Limb (tissue), 2 donors: ENCODE measurements around the gene GFPT1.
A peak's percentile ranks its signal among the peaks of the same experiment; 100 is the strongest.
"Not testable (repeated sequence)": the region's sequence is repeated elsewhere in the genome, so short reads cannot be mapped to it uniquely, and the experiment has no call there.

Source experiments
- DNase-seq, 2 donors: peaks; one replicate each; pipeline ENCODE4 v3.0.0-alpha.2; 2016; ENCODE audit errors: extremely low spot score in 2 of 2

Gene GFPT1

DNA sequence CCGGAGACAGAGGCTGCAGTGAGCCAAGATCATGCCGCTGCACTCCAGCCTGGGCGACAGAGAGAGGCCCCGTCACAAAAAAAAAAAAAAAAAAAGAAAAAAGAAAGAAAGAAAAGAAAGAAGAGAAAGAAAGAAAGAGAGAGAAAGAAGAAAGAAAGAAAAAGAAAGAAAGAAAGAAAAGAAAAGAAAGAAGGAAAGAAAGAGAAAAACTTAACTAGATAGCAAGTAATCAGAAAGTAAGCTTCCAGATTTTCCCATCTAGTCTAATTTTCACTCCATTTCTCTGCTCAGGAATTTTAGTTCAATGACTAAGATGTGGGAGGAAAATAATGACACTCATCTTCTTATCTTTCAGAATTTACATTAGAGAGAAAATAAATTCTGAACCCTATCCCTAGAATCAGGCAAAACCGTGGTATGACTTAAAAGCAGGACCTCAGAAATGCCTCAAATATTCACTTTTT is 2.4 kb downstream of the GFPT1 start:
- DNase-seq, result no peak

DNA sequence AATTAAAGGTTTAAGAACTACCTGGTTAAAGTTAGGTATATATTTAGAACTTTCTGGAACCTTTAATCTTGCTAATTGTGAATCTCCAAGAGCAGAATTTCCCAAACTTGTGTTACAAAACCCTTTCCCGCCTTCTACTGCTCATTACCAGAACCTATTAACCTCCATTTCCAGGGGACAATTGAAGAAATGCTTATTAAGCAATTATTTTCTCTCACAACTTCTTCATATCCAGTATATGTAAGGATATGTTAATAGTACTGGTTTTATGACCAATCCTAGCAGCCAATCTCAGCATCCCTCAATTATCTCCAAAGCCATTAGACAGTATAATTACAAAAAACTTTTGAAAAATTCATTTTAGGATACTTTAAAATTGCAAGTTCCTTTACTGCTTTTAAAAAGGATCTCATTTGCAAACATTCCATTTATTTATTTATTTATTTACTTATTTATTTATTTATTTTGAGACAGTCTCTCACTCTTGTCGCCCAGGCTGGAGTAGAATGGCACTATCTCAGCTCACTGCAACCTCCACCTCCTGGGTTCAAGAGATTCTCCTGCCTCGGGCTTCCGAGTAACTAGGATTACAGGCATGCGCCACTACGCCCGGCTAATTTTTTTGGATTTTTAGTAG is 3.7 kb downstream of the GFPT1 start:
- no peak for DNase-seq

DNA sequence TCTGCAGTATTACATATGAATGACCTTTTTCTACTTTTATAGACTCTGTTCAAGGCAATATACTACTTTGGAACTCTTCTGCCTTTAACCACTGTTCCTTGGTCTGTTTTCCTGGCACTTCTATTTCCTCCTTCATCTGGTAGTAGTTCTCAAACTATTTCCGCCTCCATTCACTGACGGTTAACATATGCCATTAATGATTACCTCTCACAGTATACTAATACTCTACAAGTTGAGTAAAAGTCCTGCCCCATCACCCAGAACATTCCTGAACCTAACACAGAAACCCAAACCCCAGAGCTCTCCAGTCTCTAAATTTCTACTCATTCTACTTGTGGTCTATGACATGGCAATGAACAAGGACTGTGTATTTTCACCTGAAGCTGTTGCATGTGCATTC is 4.5 kb downstream of the GFPT1 start:
- DNase-seq, result no peak

DNA sequence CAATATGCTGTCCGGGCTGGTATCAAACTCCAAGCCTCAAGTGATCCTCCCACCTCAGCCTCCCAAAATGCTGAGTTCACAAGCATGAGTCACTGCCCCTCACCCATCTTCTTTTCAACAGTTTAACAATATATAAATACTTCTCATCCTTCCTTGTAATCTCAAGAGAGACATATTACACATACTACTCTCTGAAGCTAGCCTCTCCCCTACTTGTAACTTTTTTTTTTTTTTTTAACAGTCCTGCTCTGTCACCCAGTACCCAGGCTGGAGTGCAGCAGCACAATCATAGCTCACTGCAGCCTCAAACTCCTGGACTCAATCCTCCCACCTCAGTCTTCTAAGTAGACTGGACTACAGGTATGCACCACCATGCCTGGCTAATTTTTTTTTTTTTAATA is 5.7 kb downstream of the GFPT1 start:
- no peak for DNase-seq

DNA sequence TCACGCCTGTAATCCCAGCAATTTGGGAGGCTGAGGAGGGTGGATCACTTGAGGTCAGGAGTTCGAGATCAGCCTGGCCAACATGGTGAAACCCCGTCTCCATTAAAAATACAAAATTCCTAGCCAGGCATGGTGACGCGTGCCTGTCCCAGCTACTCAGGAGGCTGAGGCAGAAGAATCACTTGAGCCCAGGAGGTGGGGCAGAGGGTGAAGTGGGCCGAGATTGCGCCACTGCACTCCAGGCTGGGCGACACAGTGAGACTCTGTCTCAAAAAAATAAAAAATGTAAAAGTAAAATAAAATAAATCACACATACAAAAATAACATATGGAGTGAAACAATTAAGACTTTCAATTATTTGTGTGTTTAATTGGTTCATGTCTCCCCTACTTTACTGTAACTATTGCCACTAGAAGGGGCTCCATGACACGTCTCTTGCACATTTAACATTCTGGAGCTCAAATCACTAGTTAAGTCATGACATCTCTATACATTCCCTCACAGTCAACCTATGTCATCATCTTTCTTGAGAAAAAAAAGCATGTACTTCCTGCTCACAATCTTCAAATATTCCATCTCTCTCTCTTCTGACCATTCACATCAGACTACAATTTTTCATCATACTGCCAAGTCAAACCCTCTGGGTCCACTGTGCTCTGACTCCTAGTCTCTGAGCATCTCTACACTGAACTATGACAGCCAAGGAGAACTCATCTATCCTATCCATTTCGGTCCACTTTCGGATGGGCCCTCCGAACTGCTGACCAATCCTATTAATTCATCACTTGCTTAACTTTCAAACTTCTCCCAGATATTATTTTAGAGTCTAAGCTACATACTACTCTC is 6.7 kb downstream of the GFPT1 start:
- no peak for DNase-seq

DNA sequence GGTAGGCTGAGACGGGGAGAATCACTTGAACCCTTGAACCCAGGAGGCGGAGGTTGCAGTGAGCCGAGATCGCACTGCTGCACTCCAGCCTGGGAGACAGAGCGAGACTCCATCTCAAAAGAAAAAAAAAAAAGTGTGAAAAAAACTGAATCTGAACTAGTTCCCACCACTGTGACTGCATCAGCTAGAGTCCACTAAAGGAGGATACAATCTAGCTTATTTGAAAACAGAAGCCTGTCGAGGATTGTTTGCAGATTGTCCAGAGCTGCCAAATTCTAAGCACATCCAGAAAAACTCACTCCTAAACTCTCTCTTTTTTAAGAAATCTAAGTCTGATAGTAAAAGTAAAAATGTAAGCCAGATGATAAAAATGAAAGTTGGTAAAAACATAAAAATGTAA is 10.6 kb downstream of the GFPT1 start:
- no peak for DNase-seq

DNA sequence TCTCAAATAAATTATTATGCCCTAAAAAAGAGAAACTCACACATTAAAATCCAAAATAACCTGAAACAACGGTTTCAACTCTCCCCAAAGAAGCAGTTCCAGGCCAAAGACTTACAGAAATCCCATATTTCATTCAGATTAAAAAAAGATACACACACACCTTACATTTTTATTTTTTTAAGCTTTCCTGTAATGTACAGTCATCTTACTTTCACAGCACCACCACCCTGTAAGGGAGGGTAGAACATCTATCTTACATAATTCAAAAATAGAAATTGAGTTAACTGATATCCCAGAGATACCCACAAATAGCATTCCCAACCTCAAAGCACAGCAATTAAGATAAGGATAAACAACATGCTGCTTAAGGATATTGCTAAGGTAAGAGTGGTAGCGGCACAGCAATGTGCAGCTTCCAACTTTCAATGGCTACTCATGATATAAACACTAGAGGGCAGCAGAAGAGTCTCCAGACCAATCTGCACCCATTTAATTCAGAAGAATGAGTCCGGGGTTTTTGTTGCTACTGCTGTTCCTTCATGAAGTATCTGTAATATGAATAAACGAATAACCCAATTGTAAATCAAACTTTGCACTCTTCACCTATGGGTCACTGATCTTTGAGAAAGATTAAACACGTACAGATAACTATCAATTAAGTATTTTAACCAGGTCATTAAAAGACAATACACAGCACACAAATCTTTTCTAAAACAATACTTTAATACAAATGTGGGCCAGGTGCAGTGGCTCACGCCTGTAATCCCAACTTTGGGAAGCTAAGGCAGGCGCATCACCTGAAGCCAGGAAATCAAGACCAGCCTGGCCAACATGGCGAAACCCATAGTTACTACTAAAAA is 11.3 kb downstream of the GFPT1 start:
- DNase-seq, result no peak

DNA sequence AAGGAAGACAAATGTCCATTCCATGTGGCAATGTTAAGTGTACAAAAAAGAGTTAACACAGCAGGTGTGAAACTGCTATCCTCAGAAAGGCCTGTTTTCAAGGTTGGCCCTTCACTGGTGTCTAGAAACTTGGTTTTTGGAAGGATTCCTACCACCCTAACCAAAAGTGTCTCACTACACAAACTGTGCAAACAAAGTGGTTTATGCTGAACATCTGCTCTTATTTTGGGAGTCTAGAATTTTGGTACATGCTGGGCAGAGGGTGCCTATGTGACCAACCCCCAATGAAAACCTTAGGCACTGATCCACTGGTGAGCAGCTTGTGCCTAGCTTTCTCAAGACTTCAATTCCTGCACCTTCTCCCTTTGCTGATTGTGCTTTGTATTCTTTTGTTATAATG is 14.3 kb downstream of the GFPT1 start:
- no peak for DNase-seq

DNA sequence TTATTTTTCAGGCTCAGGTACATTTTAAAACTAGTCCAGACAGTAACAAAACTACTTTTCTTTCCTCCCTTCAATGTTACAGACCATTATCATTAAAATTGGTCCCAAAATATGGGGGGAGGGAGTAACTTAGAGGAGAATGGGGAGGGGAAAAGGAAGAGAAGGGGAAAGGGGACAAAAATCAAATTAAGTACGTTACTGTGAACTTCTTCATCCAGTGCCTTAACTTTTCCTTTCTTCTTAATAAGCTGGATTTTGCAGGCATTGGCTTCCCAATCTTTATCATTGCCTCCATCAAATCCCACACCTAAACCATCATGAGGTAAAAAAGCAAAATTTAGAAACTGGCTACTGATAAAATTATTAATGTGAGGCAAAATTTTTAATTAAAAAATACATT is 17.2 kb downstream of the GFPT1 start:
- no peak for DNase-seq

DNA sequence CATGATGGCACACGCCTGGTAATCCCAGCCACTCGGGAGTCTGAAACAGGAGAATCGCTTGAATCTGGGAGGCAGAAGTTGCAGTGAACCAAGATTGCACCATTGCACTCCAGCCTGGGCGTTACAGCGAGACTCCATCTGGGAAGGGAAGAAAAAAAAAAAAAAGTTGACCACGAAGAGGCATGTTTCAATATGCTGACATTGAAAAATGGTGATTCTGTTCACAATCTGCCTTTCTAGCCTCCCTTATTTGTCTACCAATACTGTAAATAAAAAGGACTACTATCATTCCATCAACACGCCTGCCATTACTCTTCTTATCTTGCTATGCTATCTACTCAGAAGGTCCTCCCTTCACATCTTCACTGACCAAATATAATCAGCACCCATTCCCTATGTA is 18.4 kb downstream of the GFPT1 start:
- no peak for DNase-seq

DNA sequence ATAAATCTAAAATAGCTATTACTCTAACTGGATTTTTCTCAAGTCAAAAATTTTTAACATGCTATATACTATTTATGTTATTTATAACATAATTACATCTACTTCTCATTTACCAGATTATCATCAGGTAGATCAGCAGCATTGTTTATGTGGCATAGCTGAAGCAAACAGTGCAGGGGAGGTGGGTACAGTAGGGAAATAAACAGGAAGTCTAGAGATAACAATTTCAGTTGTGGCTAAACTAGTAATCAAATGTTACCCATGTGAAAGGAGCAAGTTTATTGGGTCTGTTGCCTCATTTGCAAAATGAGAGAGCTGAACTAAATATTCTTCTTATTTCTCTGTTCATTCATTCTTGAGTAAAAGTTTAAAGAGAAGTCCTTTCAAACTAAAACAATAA is 27.7 kb downstream of the GFPT1 start:
- DNase-seq, result no peak

DNA sequence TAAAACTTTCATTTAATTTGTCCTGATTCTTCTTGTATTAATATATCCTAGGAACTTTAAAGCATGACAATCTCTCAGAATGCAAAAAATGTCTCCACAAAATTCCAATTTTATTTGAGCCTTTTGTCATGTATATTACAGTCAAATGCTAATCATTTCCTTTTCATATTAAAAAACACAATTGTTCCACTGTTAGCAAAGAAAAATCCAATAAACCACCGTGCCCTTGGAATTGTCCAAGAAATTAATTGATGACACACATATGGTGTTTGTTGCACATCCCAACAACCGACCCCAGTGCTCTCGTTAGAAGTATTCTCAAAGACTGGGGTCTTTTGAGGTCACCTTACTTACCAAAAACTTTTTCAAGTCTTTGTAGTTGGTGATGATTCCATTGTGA is 28.1 kb downstream of the GFPT1 start:
- no peak for DNase-seq

DNA sequence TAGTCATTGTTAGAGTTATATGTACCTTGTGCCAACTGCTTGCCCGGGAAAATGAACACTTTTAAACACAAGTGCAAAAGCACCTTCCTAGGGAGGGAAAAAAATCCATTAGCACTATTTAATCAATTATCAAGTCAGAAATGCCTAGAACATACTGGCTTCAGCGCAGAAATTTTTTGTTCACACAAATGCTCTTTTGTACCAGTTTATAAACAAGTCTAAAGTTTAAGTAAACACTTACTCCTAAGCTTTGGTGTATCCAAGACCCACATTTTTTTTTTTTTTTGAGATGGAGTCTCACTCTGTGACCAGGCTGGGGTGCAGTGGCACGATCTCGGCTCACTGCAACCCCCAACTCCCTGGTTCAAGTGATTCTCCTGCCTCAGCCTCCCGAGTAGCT is 30.6 kb downstream of the GFPT1 start:
- no peak for DNase-seq

DNA sequence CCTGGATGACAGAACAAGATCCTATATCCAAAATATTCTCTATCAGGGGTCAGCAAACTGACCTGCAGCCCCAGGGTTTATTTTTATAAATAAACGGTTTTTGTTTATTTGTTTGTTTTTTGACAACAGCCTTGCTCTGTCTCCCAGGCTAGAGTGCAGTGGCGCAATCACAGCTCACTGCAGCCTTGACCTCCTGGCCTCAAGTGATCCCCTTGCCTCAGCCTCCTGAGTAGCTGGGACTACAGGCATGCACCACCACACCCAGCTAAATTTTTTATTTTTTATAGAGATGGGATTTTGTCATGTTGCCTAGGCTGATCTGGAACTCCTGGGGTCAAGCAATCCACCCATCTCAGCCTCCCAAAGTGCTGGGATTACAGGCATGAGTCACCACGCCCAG is 32.1 kb downstream of the GFPT1 start:
- not testable (repeated sequence) for DNase-seq

DNA sequence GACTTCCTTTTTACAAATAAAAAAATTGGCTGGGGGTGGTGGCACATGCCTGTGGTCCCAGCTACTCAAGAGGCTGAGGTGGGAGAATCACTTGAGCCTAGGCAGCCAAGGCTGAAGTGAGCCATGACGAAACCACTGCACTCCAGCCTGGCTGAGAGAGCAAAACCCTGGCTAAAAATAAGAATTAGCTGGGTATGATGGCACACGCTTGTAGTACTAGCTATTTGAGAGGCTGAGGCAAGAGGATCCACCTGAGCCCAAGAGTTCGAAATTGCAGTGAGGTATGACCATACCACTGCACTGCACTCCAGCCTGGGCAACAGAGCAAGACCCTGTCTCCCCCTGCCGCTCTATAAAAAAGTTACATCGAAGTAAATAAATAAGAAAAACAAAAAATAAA is 33.7 kb downstream of the GFPT1 start:
- DNase-seq, result no peak

DNA sequence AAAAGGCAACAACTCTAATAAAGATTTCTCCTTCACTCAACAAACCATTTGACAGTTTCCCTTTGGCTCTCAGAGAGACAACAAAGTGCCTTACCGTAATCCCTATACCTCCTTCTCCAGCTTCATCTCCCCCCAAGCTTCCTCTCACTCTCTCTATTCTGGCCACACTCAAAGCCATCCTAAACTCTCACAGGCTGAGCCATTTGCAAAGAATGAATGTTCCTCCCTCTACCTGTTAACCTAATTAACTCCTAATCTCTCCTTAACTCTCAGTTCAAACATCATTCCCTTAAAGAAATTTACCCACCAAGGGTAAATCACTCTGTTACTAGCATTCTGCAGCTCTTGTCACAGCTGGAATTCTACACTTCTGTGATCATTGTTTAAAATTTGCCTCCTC is 38.2 kb downstream of the GFPT1 start:
- DNase-seq, result no peak

DNA sequence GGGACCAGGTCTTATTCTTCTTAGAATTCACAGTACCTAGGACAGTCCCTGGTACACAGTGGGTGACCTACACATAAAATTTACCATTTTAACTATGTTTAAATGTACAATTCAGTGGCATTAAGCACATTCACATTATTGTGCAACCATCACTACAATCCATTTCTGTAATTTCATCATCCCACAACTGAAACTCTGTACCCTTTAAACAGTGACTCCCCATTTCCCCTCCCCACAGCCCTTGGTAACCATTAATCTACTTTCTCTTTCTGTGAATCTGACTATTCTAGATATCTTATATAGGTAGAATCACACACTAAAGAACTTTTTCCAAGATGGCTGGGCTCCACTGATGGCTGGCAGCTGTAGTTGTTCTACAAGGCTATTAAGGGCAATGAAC is 41.6 kb downstream of the GFPT1 start:
- DNase-seq, result no peak

DNA sequence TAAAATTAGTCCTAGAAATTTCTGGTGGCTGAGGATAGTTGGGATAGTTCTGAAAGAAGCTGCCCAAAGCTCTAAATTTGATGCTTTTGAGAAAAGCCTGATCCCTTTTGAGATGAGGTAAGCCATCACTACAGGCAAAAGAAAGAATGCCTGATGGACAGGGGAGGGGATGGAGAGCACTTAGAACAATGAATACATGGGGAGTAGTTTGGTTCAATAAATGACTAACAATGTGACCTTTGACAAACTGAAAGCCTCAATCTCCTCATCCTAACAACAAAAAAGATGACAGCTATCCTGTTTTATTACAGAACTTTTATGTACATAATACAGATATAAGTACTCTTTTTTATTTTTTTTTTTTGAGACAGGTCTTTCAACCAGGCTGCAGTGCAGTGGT is 42.7 kb downstream of the GFPT1 start:
- no peak for DNase-seq

DNA sequence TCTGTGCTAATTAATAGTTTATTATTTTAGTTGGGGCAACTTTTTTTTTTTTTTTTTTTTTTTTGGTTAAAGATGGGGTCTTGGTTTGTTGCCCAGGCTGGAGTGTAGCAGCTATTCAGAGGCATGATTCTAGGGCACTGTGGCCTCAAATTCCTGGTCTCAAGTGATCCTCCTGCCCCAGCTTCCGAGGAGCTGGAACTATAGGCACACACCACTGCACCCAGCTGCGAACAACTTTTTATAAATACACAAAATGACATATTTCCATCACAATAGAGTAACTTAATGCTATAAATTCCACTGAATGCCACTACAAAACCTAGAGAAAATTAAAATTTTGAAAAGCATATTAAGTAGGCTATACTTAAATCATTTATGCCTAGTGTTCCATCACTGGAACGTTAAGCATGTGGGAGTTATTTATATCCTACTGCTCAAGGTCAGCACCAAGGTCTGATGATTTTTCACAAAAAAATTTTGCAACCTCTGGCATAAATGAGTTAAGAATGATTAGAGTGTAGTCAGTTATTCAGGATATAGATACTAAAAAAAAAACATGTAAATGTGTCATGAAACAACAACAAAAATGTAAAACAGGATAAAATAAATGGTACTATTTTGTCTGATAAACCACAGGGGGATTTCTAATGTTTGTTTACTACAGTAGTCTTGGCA is 46.8 kb downstream of the GFPT1 start:
- DNase-seq, result no peak

DNA sequence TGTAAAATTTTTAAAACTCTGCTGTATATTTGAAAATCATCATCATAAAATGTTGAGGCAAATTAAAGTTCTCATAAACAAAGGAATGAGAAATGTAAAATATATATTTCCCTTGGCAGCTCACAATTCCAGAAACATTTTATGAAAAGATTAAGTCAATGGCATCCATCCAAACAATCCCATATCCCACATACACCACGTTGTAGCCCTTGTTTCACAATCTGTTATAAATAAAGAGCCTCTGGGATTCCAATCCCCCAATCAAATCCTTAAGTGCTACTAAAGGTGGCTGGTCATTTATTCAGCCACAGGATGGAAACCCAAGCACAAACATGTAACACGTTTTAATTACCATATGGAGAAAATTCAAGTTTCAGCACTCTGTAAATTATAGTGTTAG is 51.7 kb downstream of the GFPT1 start:
- DNase-seq, result peak in 1 of 2 donors; percentile 32

DNA sequence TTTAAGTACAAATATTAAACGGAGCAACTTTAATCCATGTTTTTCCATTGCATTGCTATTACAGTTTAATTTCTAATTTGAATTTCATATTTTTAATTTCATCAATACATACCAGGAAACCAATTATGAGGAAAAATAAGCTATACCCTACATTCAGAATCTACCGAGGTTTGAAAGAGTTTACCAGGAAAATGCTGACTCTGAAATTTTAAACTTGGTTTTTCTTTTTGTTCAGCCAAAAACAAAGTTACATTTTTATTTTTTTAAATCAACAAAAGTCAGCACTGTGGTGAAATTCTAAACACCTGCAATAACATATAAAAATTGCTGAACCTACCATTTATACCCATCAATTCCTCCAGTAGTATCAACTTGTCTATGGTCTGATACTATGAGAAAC is 53.7 kb downstream of the GFPT1 start:
- no peak for DNase-seq

DNA sequence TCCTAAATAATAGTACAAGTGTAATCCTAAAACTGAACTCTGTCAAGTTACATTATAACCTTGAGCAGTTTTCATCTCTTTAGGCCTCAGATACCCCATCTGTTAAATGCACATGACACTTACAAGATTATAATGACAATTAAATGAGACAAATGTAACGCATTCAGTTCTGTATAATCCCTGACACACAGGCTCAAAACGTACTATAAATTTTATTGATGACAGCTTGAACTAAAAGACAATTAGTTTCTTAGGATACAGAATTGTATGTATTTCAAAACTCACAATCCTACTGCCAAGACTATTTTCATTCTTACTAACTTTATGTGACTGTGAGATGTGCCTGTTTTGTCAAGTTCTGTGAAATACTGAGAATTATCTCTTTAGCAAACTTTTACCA is 56.2 kb downstream of the GFPT1 start:
- no peak for DNase-seq
